K562 (cell line): ENCODE results near the gene NELFE. TPM values are rescaled to one million over a fixed set of nuclear protein-coding genes. Genes with fewer than 3 reads are reported as not detected.
A peak's percentile ranks its signal among the peaks of the same experiment; 100 is the strongest.

ENCODE experiments used
- ATAC-seq: fragments of 200-7000 bp; cut with Tn5 transposase; 3 replicates; pipeline ENCODE4 v1.9.1; 2020; ENCODE audit warnings: moderate library complexity
- BruUV-seq: library from RNA; stranded (reverse); fragments of 400-500 nt; replicated peaks from 2 replicates; lab custom pipeline; 2021; lab: Mats Ljungman, UMichigan
- CTCF ChIA-PET: fragments of 300-600 bp; formaldehyde crosslinking; extraction: SDS; loops from one replicate; lab custom pipeline; 2021; ENCODE audit warnings: low intra/inter-chr PET ratio; lab: Yijun Ruan, JAX
- POLR2A ChIA-PET: fragments of 300-600, 350-650 bp; sonication (Branson Sonifier 250); formaldehyde crosslinking; extraction: SDS; loops from one replicate; lab custom pipeline; 2021; ENCODE audit warnings: antibody characterized with exemption, inconsistent platforms; lab: Yijun Ruan, JAX
- DNase-seq, 4 experiments: peaks; one replicate each; pipeline versions ENCODE4 v3.0.0 to v3.0.0-alpha.2; 2011 to 2018; ENCODE audit warnings: low spot score in 3 of 4, mixed read lengths in 3 of 4; ENCODE audit errors: extremely low read depth in 1 of 4
- FAIRE-seq: peaks from 2 replicates; lab custom pipeline; 2011; peaks lifted over from hg19 to GRCh38; lab: Jason Lieb, UNC
- H2AFZ ChIP-seq: 2 replicates; pipeline ENCODE4 v1.6.0; 2011; ENCODE audit warnings: low read depth, low read length, control low read depth, inconsistent platforms
- H3K27ac ChIP-seq: fragments of 200-600 bp; 3 replicates; pipeline ENCODE4 v1.8.0; 2011; ENCODE audit warnings: low read depth, mild to moderate bottlenecking, control low read depth, inconsistent platforms, low read length, moderate library complexity, mixed read lengths; ENCODE audit errors: extremely low read depth
- H3K27me3 ChIP-seq, 2 experiments: fragments of 300-600 bp in 1 of 2; 2 replicates in 1 of 2; 3 replicates in 1 of 2; pipeline versions ENCODE4 v1.6.0 to v1.8.0; 2011; ENCODE audit warnings: inconsistent platforms in 2 of 2, low read length in 2 of 2, mild to moderate bottlenecking in 1 of 2, mixed read lengths in 1 of 2, moderate library complexity in 1 of 2; ENCODE audit not compliant: control insufficient read depth in 2 of 2, insufficient read depth in 2 of 2
- H3K36me3 ChIP-seq: fragments of 300-600 bp; 3 replicates; pipeline ENCODE4 v1.8.0; 2011; ENCODE audit warnings: mild to moderate bottlenecking, low read length, inconsistent platforms; ENCODE audit not compliant: control insufficient read depth, insufficient read depth
- H3K4me1 ChIP-seq, 2 experiments: fragments of 200-600 bp in 1 of 2; replicated peaks in 1 of 2; 2 replicates in 1 of 2; 3 replicates in 1 of 2; pipeline versions ENCODE4 v1.5.1 to v1.8.0; 2011; ENCODE audit warnings: inconsistent platforms in 2 of 2, low read length in 2 of 2, mild to moderate bottlenecking in 1 of 2, mixed read lengths in 1 of 2, moderate library complexity in 1 of 2; ENCODE audit not compliant: control insufficient read depth in 2 of 2, insufficient read depth in 2 of 2
- H3K4me2 ChIP-seq: 2 replicates; pipeline ENCODE4 v1.6.1; 2011; ENCODE audit warnings: low read length, control low read depth, inconsistent platforms, mixed read lengths; ENCODE audit not compliant: insufficient read depth
- H3K4me3 ChIP-seq: fragments of 200-600 bp; sonication (generic), shearing (Covaris generic); 2 replicates; pipeline ENCODE4 v1.5.1; 2016; ENCODE audit warnings: control low read depth, inconsistent platforms
- H3K79me2 ChIP-seq: fragments of 200-600 bp; 3 replicates; pipeline ENCODE4 v1.8.0; 2011; ENCODE audit warnings: low read length, inconsistent platforms; ENCODE audit not compliant: control insufficient read depth, insufficient read depth
- H3K9ac ChIP-seq, 2 experiments: 2 replicates each; pipeline versions ENCODE4 v1.6.0 to v1.6.1; 2011; ENCODE audit warnings: low read depth in 2 of 2, low read length in 2 of 2, control low read depth in 1 of 2, inconsistent platforms in 1 of 2, mild to moderate bottlenecking in 1 of 2, mixed read lengths in 1 of 2; ENCODE audit not compliant: insufficient read depth in 1 of 2
- H3K9me1 ChIP-seq: one replicate; pipeline ENCODE4 v1.6.0; 2011; ENCODE audit warnings: inconsistent platforms, mild to moderate bottlenecking, low read length, moderate library complexity; ENCODE audit not compliant: control insufficient read depth, insufficient read depth
- H3K9me3 ChIP-seq: replicated peaks from 2 replicates; pipeline ENCODE4 v1.5.1; 2011; ENCODE audit warnings: low read depth, low read length, inconsistent platforms; ENCODE audit not compliant: control insufficient read depth, insufficient read depth
- H4K20me1 ChIP-seq: replicated peaks from 2 replicates; pipeline ENCODE4 v1.6.1; 2011; ENCODE audit warnings: low read length, inconsistent platforms, mixed read lengths; ENCODE audit not compliant: control insufficient read depth, insufficient read depth
- ARID3B ChIP-seq: fragments of 250-450 bp; sonication (Bioruptor Pico); IDR thresholded peaks from 2 replicates; pipeline ENCODE4 v1.4.0; 2020; ENCODE audit warnings: borderline replicate concordance
- BRD9 ChIP-seq: fragments of 450-650 bp; IDR thresholded peaks from 2 replicates; pipeline ENCODE4 v1.6.1; 2018; ENCODE audit warnings: low read depth; ENCODE audit not compliant: partially characterized antibody
- CUX1 ChIP-seq: fragments of 200-800 bp; sonication (Bioruptor generic); IDR thresholded peaks from 2 replicates; pipeline ENCODE4 v1.6.1; 2016; ENCODE audit warnings: missing genetic modification characterization, missing compliant biosample characterization
- E2F5 ChIP-seq: sonication (generic); formaldehyde crosslinking; IDR thresholded peaks from 2 replicates; pipeline ENCODE4 v1.8.0; 2022; ENCODE audit warnings: mild to moderate bottlenecking, missing genetic modification reagents
- GABPB1 ChIP-seq: sonication (generic); formaldehyde crosslinking; IDR thresholded peaks from 2 replicates; pipeline ENCODE4 v1.8.0; 2022; ENCODE audit warnings: mild to moderate bottlenecking, missing genetic modification reagents
- POLR2G ChIP-seq: fragments of 200-400 bp; formaldehyde crosslinking; IDR thresholded peaks from 2 replicates; pipeline ENCODE4 v1.6.1; 2017; ENCODE audit warnings: low read depth, mild to moderate bottlenecking, antibody characterized with exemption, low read length, moderate library complexity
- RBFOX2 ChIP-seq: fragments of 200-400 bp; formaldehyde crosslinking; IDR thresholded peaks from 2 replicates; pipeline ENCODE4 v1.6.1; 2017; ENCODE audit warnings: low read depth, mild to moderate bottlenecking, low read length, moderate library complexity
- ZNF311 ChIP-seq: fragments of 250-450 bp; sonication (Bioruptor Pico); IDR thresholded peaks from 2 replicates; pipeline ENCODE4 v1.4.0; 2020; ENCODE audit warnings: mild to moderate bottlenecking, moderate library complexity
- WGBS: fragments of 100-300 bp; shearing (Covaris generic); methylation state at CpG from one replicate; pipeline ENCODE4 v1.1.6; 2016; ENCODE audit warnings: low coverage, mixed read lengths; ENCODE audit not compliant: insufficient coverage; ENCODE audit errors: missing lambda C conversion rate; 5-methylcytosine and 5-hydroxymethylcytosine counted together
- in situ Hi-C: fragments of 300-500 bp; cut with MboI; formaldehyde crosslinking; loops from 4 replicates; pipeline ENCODE4 v1.15.0; 2018; ENCODE audit warnings: inconsistent platforms, mixed read lengths
- intact Hi-C: fragments of 100-400 bp; cut with micrococcal nuclease; formaldehyde crosslinking; loops from 2 replicates; pipeline ENCODE4 v1.14.2; 2022
- polyA plus RNA-seq, 8 experiments: library from polyadenylated mRNA; depleted of rRNA in 4 of 8; stranded (reverse) in 5 of 8; unstranded in 3 of 8; fragments of >200 nt; fragmentation: Nextera tagmentation in 2 of 8; fragmentation: Illumina TruSeq in 1 of 8; extraction: Ambion mirVana in 2 of 8; extraction: Trizol in 1 of 8; gene quantifications; 2 replicates each; pipeline versions ENCODE4 v1.2.1 to v1.2.3, GENCODE V29; 2011 to 2014; ENCODE audit warnings: inconsistent platforms in 1 of 8, missing spikeins in 1 of 8
- total RNA-seq, 7 experiments: library from RNA; depleted of rRNA in 6 of 7; stranded (reverse); fragments of >200 nt in 6 of 7; fragmentation: Illumina TruSeq in 2 of 7; extraction: Trizol in 2 of 7; gene quantifications; 2 replicates each; pipeline versions ENCODE4 v1.2.1 to v1.2.3, GENCODE V29; 2011 to 2021; ENCODE audit warnings: low replicate concordance in 1 of 7

The NELFE gene
- total and polyA plus RNA-seq, 9 of the 15 experiments (the other 6 are each of a cell fraction or from before 2014, with no cell fraction given), result 15.2 to 157 (median 91.5) TPM

GRCh38 chr6:31954511-31954910, 4.3 kb downstream of the NELFE start:
- no TSS peak for BruUV-seq

GRCh38 chr6:31952890-31953289, 5.9 kb downstream of the NELFE start:
- intact Hi-C loops, result no loop called here
- H4K20me1 ChIP-seq, result no peaks in the 10 kb centered on the region
- no TSS peak for BruUV-seq
- peaks cover 15 to 26% of the 10 kb centered on the region in 2 experiments for H3K4me1 ChIP-seq
- 66% methylated on average over 5 of the region's 5 CpGs for WGBS
- ChIA-PET POLR2A (interaction anchor here (0.7 to 2.4 kb wide), 13 partner anchors 10 to 274 kb away, joined by 3 to 10 read pairs (median 5); partner anchors contain the start of genes DXO, EHMT2, HSPA1B and NEU1), CTCF (interaction anchor here (0.7 to 1.8 kb wide), 2 partner anchors 272 to 407 kb away, joined by 3 to 8 read pairs; partner anchors contain the start of gene LY6G5C)
- peaks cover 14% of the 10 kb centered on the region for H3K79me2 ChIP-seq
- no peak overlapping the region for H3K4me2 ChIP-seq
- peak overlapping the region; percentile 4; the same call in 1 of the 3 replicates for H3K27ac ChIP-seq
- FAIRE-seq (no peak), DNase-seq (no peak), ATAC-seq (no peak)
- H3K9me1 ChIP-seq, result peaks cover 7% of the 10 kb centered on the region
- in situ Hi-C loops, result loop anchor here (10.0 kb wide), 1 partner anchor 92 kb away; no protein-coding TSS in a partner anchor
- H3K9me3 ChIP-seq, result no peaks in the 10 kb centered on the region
- no peaks in the 10 kb centered on the region for H3K27me3 ChIP-seq
- peaks cover 65% of the 10 kb centered on the region for H3K36me3 ChIP-seq
- H3K9ac ChIP-seq, result peak overlapping the region in 1 of 2 experiments; percentile 6; a peak in 1 of 4 replicates
- H3K4me3 ChIP-seq, result no peak overlapping the region
- no peak overlapping the region for H2AFZ ChIP-seq
- TF ChIP-seq GABPB1 (CRISPR knock-in tag) (no peak), E2F5 (CRISPR knock-in tag) (no peak), CUX1 (CRISPR knock-in tag) (no peak), ARID3B (no peak), ZNF311 (no peak)

More at GRCh38 chr6:31954511-31954910, 4.3 kb downstream of the NELFE start:
- Histone ChIP-seq H3K9me3 (no peaks in the 10 kb centered on the region), H3K27me3 (no peaks in the 10 kb centered on the region), H3K4me1 (peaks cover 4 to 15% of the 10 kb centered on the region in 2 experiments; a peak in 4 of 5 replicates), H3K4me2 (no peak overlapping the region), H3K36me3 (peaks cover 65% of the 10 kb centered on the region), H3K27ac (no peak overlapping the region), H3K9me1 (no peaks in the 10 kb centered on the region), H4K20me1 (no peaks in the 10 kb centered on the region), H3K4me3 (no peak overlapping the region), H2AFZ (no peak overlapping the region), H3K79me2 (peaks cover 28% of the 10 kb centered on the region), H3K9ac (0 out of 4 replicates have a peak overlapping the region, but pooled peaks of 1 of the 2 experiments have one; percentile 32)
- POLR2A ChIA-PET, result no interaction called here
- in situ Hi-C loops (loop anchor here (10.0 kb wide), 1 partner anchor 90 kb away; no protein-coding TSS in a partner anchor), intact Hi-C loops (no loop called here)
- ATAC-seq (no peak), FAIRE-seq (no peak), DNase-seq (no peak)
- 98% methylated on average over 23 of the region's 28 CpGs for WGBS
- CTCF ChIA-PET, result no interaction called here
- TF ChIP-seq RBFOX2 (peak; percentile 45; the same call in 1 of the 2 replicates), POLR2G (0 out of 2 replicates have a peak, but pooled peaks have one; percentile 21), BRD9 (no peak)
